Activated T-helper 1 cell treated with anti-CD3 and anti-CD28 coated beads, Interleukin-12 subunit alpha, Interleukin-12 subunit beta, Interleukin-2, Interleukin-4 antibody, amounts not matched to agents 30 ng/mL and 10 ng/mL and 1 ng/mL, durations not matched to agents 14 hours and 24 hours and 36 hours (primary cell): ENCODE results near the gene GJD2. TPM values are rescaled to one million over a fixed set of nuclear protein-coding genes. Genes with fewer than 3 reads are reported as not detected.

ENCODE experiments used
- DNase-seq: peaks from one replicate; pipeline ENCODE4 v3.0.0; 2021; ENCODE audit warnings: low spot score
- H3K27ac Mint-ChIP-seq: one replicate; pipeline ENCODE4 v1.8.0; 2021; ENCODE audit warnings: mild to moderate bottlenecking, mixed read lengths
- H3K27me3 Mint-ChIP-seq: one replicate; pipeline ENCODE4 v1.8.0; 2022; ENCODE audit warnings: mild to moderate bottlenecking, moderate library complexity, mixed read lengths; ENCODE audit not compliant: insufficient read depth
- H3K36me3 Mint-ChIP-seq: one replicate; pipeline ENCODE4 v1.8.0; 2021; ENCODE audit warnings: low read depth, mixed read lengths
- H3K4me1 Mint-ChIP-seq: one replicate; pipeline ENCODE4 v1.8.0; 2021; ENCODE audit warnings: low read depth, mixed read lengths
- H3K4me3 Mint-ChIP-seq: one replicate; pipeline ENCODE4 v1.8.0; 2021; ENCODE audit warnings: mild to moderate bottlenecking, moderate library complexity, mixed read lengths
- H3K9me3 Mint-ChIP-seq: one replicate; pipeline ENCODE4 v1.8.0; 2021; ENCODE audit warnings: mixed read lengths
- intact Hi-C: fragments of 100-400 bp; cut with micrococcal nuclease; formaldehyde crosslinking; loops from one replicate; pipeline ENCODE4 v1.15.1; 2024
- total RNA-seq: library from RNA; stranded (reverse); gene quantifications from 2 replicates; pipeline ENCODE4 v1.2.3, GENCODE V29; 2022

Gene GJD2
- not detected in 2 replicates for total RNA-seq

GRCh38 chr15:34754674-34755418 is at the start of gene GJD2:
Gene GJD2, minus strand, starts transcription at chr15:34754998. Its CDS starts 510 bp downstream, at chr15:34754488.
- peaks cover 43% of the 10 kb centered on the region for H3K27me3 Mint-ChIP-seq
- DNase-seq, result no peak
- H3K27ac Mint-ChIP-seq, result no peak within 1 kb of the TSS
- H3K4me1 Mint-ChIP-seq, result no peaks in the 10 kb centered on the region
- H3K36me3 Mint-ChIP-seq, result no peaks in the 10 kb centered on the region
- no peaks in the 10 kb centered on the region for H3K9me3 Mint-ChIP-seq
- no peak within 1 kb of the TSS for H3K4me3 Mint-ChIP-seq
- intact Hi-C loops, result no loop called here

DNA sequence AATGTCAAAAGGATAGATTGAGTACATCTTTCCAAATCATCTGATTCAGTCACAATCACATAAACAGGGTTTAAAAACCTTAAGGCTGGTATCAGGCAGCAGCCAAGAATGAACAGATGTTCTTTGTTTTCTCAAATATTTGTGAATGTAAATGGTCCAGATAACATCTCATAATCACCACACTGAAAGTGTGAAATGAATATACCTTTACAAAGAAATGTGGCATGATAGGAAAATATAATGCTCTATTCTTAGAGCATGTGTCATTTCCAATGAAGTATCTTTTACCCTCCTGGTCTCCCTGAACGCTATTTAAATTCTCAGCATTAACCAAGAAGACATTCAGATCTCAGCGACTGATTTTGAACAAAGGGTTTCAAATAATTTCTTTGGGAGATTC is 49.3 kb upstream of the GJD2 start:
- no peak for DNase-seq
- H3K9me3 Mint-ChIP-seq, result no peaks in the 10 kb centered on the region
- H3K27ac Mint-ChIP-seq, result no peak overlapping the region
- intact Hi-C loops, result no loop called here
- H3K36me3 Mint-ChIP-seq, result no peaks in the 10 kb centered on the region
- H3K27me3 Mint-ChIP-seq, result peaks cover 11% of the 10 kb centered on the region
- H3K4me1 Mint-ChIP-seq, result no peaks in the 10 kb centered on the region
- no peak overlapping the region for H3K4me3 Mint-ChIP-seq

DNA sequence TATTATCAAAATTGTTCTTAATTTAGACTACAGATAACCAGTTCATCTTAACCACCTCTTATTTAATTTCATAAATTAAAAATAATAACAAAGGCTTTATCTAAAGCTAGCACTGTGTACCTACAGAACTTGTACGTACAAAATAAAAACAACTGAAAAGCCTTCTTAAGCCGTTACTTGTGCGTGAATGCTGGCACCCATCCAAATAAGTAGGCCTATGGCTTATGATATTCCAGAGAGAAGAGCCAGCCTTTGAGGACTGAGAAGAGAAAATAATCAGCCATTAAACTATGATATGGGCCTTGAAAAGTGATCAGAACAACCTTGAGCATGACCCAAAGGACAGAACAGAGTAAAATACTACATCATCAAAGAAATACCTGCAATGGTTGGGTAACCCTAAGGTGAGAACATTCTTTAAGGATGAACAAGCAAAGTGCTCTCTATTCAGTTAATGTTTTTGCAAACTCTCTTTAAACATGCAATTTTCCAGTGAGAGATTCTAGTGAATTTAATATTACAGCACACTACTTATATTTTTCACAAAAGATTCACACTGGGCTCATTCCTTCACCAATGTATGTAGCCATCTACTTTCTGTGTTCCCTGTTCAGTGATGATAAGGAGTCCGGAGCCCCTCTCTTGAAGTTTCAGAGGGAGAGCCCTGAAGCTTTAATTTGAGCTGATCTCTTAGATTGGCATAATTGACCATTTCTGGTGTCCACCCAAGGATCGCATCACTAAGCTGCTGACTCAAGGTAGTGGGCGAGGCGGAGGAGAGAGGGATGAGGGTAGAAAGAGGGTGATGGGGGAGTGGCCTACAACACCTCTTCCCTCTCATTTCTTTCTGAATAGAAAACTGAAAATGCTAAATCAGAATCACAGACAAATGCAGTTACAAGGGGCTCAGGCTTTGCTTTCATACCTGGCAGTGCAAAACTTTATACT is 48.3 kb upstream of the GJD2 start:
- Mint-ChIP-seq H3K4me3 (no peak overlapping the region), H3K27me3 (peaks cover 11% of the 10 kb centered on the region), H3K4me1 (no peaks in the 10 kb centered on the region), H3K9me3 (no peaks in the 10 kb centered on the region), H3K27ac (no peak overlapping the region), H3K36me3 (no peaks in the 10 kb centered on the region)
- intact Hi-C loops, result no loop called here
- DNase-seq, result no peak

DNA sequence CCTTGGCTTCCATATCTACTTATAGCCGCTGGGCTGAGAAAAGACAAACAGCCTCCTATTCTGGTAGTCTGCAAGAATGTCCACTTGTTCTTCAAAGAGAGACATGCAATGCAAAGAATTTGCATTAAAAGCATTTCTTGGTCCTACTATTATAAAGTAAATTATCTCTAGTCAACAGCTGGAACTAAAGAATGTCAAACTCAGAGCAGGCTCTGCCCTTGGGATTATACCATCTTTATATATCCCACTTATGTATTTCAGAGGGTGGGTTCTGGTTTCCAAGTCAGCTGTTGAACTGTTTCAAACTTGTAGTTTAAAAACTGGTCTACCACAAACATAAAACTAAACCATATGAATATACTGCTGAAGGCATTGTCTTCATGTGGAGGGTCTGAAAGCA is 47.6 kb upstream of the GJD2 start:
- no peaks in the 10 kb centered on the region for H3K4me1 Mint-ChIP-seq
- intact Hi-C loops, result no loop called here
- H3K4me3 Mint-ChIP-seq, result no peak overlapping the region
- H3K36me3 Mint-ChIP-seq, result no peaks in the 10 kb centered on the region
- H3K27ac Mint-ChIP-seq, result no peak overlapping the region
- no peak for DNase-seq
- no peaks in the 10 kb centered on the region for H3K9me3 Mint-ChIP-seq
- H3K27me3 Mint-ChIP-seq, result peaks cover 16% of the 10 kb centered on the region

DNA sequence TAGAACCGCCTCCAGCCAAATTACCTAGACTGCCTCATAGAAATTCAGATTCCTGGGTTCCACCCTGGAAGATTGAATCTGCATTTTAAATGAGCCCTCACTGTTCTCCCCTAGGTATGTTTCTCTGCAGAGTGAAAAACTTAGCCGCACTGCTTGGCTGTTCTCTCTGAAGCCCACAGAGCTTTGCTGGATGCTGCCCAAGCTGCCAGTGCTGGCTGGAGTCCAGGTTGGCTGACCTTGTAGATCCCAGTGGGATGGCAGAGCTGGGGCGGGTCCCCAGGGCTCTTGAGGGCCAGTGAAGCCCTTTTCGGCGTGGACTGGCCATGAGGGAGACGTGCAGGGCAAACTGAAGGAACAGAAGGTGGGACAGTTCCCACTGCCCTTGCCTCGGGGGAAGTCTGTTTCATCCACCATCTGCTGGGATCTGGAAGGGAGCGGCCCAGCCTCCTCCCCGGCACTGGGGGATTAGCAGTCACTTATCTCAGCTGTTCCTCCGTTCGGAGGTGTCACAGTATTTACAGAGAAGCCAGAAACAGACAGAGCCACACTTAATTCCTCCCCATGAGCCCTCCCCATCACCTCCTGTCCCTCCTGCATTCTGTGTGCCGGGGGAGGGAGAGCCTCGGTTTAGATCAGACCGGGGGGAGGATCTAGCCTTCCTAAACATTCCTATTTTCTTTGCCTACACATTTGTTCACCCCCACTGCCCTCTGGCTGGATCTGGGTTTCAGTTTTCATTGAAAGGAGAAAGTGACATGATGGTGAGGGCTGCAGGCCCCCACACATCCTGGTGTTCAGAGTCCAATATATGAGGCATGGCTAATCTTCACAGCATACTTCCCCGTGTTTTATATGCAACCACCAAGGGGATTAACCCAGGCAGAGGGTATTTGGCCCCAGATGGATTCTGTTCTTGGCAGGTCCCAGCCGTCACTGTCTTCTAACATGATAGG is 44.6 kb upstream of the GJD2 start:
- no peak overlapping the region for H3K27ac Mint-ChIP-seq
- H3K4me1 Mint-ChIP-seq, result no peaks in the 10 kb centered on the region
- no peak for DNase-seq
- no peaks in the 10 kb centered on the region for H3K36me3 Mint-ChIP-seq
- intact Hi-C loops, result loop anchor here (1.0 kb wide), 1 partner anchor 24 kb away; no protein-coding TSS in a partner anchor
- H3K27me3 Mint-ChIP-seq, result peaks cover 35% of the 10 kb centered on the region
- no peaks in the 10 kb centered on the region for H3K9me3 Mint-ChIP-seq
- no peak overlapping the region for H3K4me3 Mint-ChIP-seq

DNA sequence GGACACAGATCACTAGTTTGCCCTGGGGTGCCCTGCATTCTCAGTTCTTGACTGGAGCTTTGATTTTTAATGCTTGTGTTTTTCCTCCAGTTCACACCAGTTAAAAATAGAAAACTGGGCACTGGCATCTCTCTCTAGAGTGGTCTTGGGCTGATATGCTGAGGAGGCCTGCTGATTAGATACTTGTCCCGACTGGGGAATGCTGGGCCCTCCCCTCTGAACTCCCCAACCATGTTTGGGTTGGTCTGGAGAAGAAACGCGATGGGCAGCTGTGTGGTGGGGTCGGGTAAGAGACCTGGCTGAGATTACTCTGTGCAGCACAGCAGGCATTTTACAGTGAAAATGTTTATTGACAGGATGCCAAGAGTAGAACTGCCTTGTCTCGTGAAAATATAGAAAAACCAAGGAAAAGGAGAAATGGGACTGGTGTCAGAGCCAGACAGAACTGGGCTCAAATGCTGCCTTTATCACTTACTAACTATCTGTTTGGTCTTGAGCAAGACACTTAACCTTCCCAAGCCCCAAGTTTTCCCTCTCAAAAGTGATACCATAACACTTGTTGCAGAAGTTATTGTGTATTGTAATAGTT is 42.1 kb upstream of the GJD2 start:
- H3K4me3 Mint-ChIP-seq, result no peak overlapping the region
- DNase-seq, result no peak
- H3K9me3 Mint-ChIP-seq, result no peaks in the 10 kb centered on the region
- H3K36me3 Mint-ChIP-seq, result no peaks in the 10 kb centered on the region
- H3K27ac Mint-ChIP-seq, result no peak overlapping the region
- peaks cover 50% of the 10 kb centered on the region for H3K27me3 Mint-ChIP-seq
- no peaks in the 10 kb centered on the region for H3K4me1 Mint-ChIP-seq
- intact Hi-C loops, result no loop called here

DNA sequence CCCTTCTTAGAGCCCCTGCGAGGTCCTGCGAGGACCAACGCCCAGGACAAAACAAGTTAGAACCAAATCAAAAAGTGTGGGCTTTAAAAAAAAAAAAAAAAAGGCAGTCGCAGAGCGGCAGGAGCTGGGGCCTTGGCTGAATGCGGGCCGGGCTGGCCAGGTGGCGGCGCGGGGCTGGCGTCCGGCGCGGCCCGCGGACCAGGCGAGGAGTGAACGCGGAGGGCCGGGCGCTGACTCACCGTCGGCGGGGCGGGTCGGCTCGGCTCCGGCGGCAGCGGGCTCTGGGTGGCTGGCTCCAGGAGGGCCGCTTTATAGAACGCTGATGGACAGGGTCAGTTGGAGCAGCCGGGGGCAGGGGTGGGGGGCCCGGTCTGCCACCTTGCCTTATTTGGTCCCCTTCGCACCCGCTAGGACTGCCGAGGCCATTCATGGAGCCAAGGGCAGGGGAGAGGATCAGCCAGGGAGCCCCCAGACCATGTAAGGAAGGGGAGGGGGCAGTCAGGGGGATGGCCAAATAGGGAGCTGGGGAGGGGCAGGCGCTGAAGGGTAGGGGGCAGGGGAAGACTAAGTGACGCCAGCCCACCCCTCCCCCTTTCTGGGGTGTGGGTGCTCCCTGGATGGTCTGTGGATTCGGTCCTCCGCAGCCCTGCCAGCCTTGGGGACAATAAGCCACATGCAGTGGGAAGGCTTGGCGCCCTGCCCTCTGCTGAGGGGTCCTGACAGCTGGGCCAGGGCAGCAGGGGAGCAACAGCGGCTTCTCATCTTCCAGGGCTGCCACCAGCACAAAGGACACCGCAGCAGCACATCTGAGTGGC is 40.7 kb upstream of the GJD2 start, which contains the start of gene ACTC1:
TSS of gene ACTC1 (minus strand) at position 283 of the 815 bp plus-strand sequence. CDS start 741 bp downstream, outside the sequence.
- Mint-ChIP-seq H3K9me3 (no peaks in the 10 kb centered on the region), H3K4me1 (no peaks in the 10 kb centered on the region), H3K27me3 (peaks cover 47% of the 10 kb centered on the region), H3K27ac (no peak within 1 kb of the TSS), H3K4me3 (no peak within 1 kb of the TSS), H3K36me3 (no peaks in the 10 kb centered on the region)
- DNase-seq, result no peak
- intact Hi-C loops, result no loop called here

- H3K9me3 Mint-ChIP-seq, result no peaks in the 10 kb centered on the region
- intact Hi-C loops, result no loop called here
- no peak overlapping the region for H3K4me3 Mint-ChIP-seq
- no peak overlapping the region for H3K27ac Mint-ChIP-seq
- no peaks in the 10 kb centered on the region for H3K36me3 Mint-ChIP-seq
- no peak for DNase-seq
- no peaks in the 10 kb centered on the region for H3K4me1 Mint-ChIP-seq
- H3K27me3 Mint-ChIP-seq, result peaks cover 44% of the 10 kb centered on the region
Measured at GRCh38 chr15:34794590-34795206, 39.9 kb upstream of the GJD2 start.

- H3K27ac Mint-ChIP-seq, result no peak overlapping the region
- no peak for DNase-seq
- no peak overlapping the region for H3K4me3 Mint-ChIP-seq
- no peaks in the 10 kb centered on the region for H3K36me3 Mint-ChIP-seq
- H3K4me1 Mint-ChIP-seq, result no peaks in the 10 kb centered on the region
- H3K9me3 Mint-ChIP-seq, result no peaks in the 10 kb centered on the region
- intact Hi-C loops, result no loop called here
- H3K27me3 Mint-ChIP-seq, result peaks cover 44% of the 10 kb centered on the region
Measured at GRCh38 chr15:34793901-34794300, 39.1 kb upstream of the GJD2 start.

GRCh38 chr15:34793071-34793470 is 38.3 kb upstream of the GJD2 start:
- Mint-ChIP-seq H3K27me3 (peaks cover 44% of the 10 kb centered on the region), H3K36me3 (no peaks in the 10 kb centered on the region), H3K9me3 (no peaks in the 10 kb centered on the region), H3K4me3 (no peak overlapping the region), H3K27ac (no peak overlapping the region), H3K4me1 (no peaks in the 10 kb centered on the region)
- no peak for DNase-seq
- intact Hi-C loops, result no loop called here

DNA sequence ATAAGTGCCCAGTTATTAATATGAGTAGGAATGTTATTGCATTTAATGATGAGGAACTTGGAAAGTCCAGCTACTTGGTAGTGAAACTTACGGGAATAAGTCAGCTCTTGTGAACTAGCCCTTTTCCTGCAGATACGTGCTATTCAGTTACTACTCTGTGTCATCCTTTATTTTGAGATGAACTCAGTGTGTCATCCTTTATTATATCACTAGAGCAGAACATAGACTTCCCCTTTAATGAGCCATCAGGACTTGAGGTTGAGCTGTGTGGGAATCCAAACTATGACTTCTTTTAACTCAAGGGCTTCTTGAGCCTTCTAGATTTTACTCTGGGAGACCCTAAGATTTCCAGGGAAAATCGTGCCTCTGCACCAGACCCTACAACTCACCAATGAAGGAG is 36.9 kb upstream of the GJD2 start:
- H3K27me3 Mint-ChIP-seq, result peaks cover 34% of the 10 kb centered on the region
- H3K4me1 Mint-ChIP-seq, result no peaks in the 10 kb centered on the region
- H3K36me3 Mint-ChIP-seq, result no peaks in the 10 kb centered on the region
- H3K9me3 Mint-ChIP-seq, result no peaks in the 10 kb centered on the region
- DNase-seq, result no peak
- H3K27ac Mint-ChIP-seq, result no peak overlapping the region
- no peak overlapping the region for H3K4me3 Mint-ChIP-seq
- intact Hi-C loops, result no loop called here
